GM18505 (cell line): ENCODE data around the gene LCA5L.
"Not testable (repeated sequence)": the region's sequence is repeated elsewhere in the genome, so short reads cannot be mapped to it uniquely, and the experiment has no call there.

Source experiments
- ATAC-seq: cut with Tn5 transposase; IDR thresholded peaks from one replicate; pipeline ENCODE4 v1.9.1; 2021; ENCODE audit not compliant: unreplicated experiment
- POLR2A ChIP-seq: IDR thresholded peaks from 4 replicates; pipeline ENCODE4 v1.6.1; 2011; ENCODE audit warnings: borderline replicate concordance; ENCODE audit not compliant: insufficient read depth, insufficient read length; ENCODE audit errors: extremely low read depth

LCA5L gene

GRCh38 chr21:39386899-39387298, 58.7 kb downstream of the LCA5L start:
- ATAC-seq, result no peak
- no peak for TF ChIP-seq POLR2A

- TF ChIP-seq POLR2A, result no peak
- no peak for ATAC-seq
Observed at GRCh38 chr21:39386194-39386593, 59.4 kb downstream of the LCA5L start.

GRCh38 chr21:39385299-39386145, 60.1 kb downstream of the LCA5L start:
- no peak for TF ChIP-seq POLR2A
- ATAC-seq, result no peak

GRCh38 chr21:39384674-39385298, 60.8 kb downstream of the LCA5L start:
- ATAC-seq, result no peak
- TF ChIP-seq POLR2A, result no peak

- not testable (repeated sequence) for ATAC-seq
Observed at GRCh38 chr21:39382096-39382495, 63.5 kb downstream of the LCA5L start.

GRCh38 chr21:39381009-39381408, 64.6 kb downstream of the LCA5L start:
- no peak for ATAC-seq

GRCh38 chr21:39379986-39380891, 65.3 kb downstream of the LCA5L start:
- ATAC-seq, result peak; percentile 93

More at GRCh38 chr21:39381009-39381408, 64.6 kb downstream of the LCA5L start:
- no peak for TF ChIP-seq POLR2A

GRCh38 chr21:39377444-39378050, 68.0 kb downstream of the LCA5L start:
- no peak for ATAC-seq
- no peak for TF ChIP-seq POLR2A

More at GRCh38 chr21:39379986-39380891, 65.3 kb downstream of the LCA5L start:
- peak; percentile 80 for TF ChIP-seq POLR2A

GRCh38 chr21:39375446-39375845, 70.1 kb downstream of the LCA5L start:
- no peak for ATAC-seq
- no peak for TF ChIP-seq POLR2A

GRCh38 chr21:39374046-39374445, 71.5 kb downstream of the LCA5L start:
- ATAC-seq, result no peak

GRCh38 chr21:39373634-39374033, 71.9 kb downstream of the LCA5L start:
- peak; percentile 77 for ATAC-seq
- no peak for TF ChIP-seq POLR2A

More at GRCh38 chr21:39374046-39374445, 71.5 kb downstream of the LCA5L start:
- TF ChIP-seq POLR2A, result no peak

- ATAC-seq, result not testable (repeated sequence)
Observed at GRCh38 chr21:39369896-39370288, 75.7 kb downstream of the LCA5L start.

- TF ChIP-seq POLR2A, result no peak
- ATAC-seq, result no peak
Observed at GRCh38 chr21:39367783-39368182, 77.8 kb downstream of the LCA5L start.
